CD14-positive monocyte (primary cell): ENCODE results near the gene GALNT10. TPM values are rescaled to one million over a fixed set of nuclear protein-coding genes. Genes with fewer than 3 reads are reported as not detected.
A peak's percentile ranks its signal among the peaks of the same experiment; 100 is the strongest.

Experiments used
- DNase-seq, 3 donors: peaks; one replicate each; pipeline ENCODE4 v3.0.0-alpha.2; 2011 to 2022
- H2AFZ ChIP-seq: 2 replicates; pipeline ENCODE4 v1.6.0; 2012; ENCODE audit warnings: mild to moderate bottlenecking, low read depth, low read length, inconsistent platforms; ENCODE audit not compliant: insufficient read depth, poor library complexity, severe bottlenecking
- H3K27ac ChIP-seq, 2 donors: 1 replicate in 1 of 2; 2 replicates in 1 of 2; pipeline ENCODE4 v1.5.1; 2012 to 2013; ENCODE audit warnings: low read length in 2 of 2, control low read depth in 1 of 2, inconsistent platforms in 1 of 2, low read depth in 1 of 2, mild to moderate bottlenecking in 1 of 2
- H3K27me3 ChIP-seq, 2 donors: one replicate each; pipeline versions ENCODE4 v1.6.0 to v1.6.1; 2011 to 2013; ENCODE audit warnings: low read length in 2 of 2; ENCODE audit not compliant: control insufficient read depth in 2 of 2, insufficient read depth in 2 of 2
- H3K36me3 ChIP-seq, 2 donors: replicated peaks in 1 of 2; 1 replicate in 1 of 2; 2 replicates in 1 of 2; pipeline versions ENCODE4 v1.5.1 to v1.6.1; 2012 to 2013; ENCODE audit warnings: low read length in 2 of 2, control low read depth in 1 of 2, inconsistent platforms in 1 of 2, mild to moderate bottlenecking in 1 of 2; ENCODE audit not compliant: insufficient read depth in 2 of 2, control insufficient read depth in 1 of 2
- H3K4me1 ChIP-seq, 2 donors: 1 replicate in 1 of 2; 2 replicates in 1 of 2; pipeline versions ENCODE4 v1.5.1 to v1.6.1; 2012 to 2013; ENCODE audit warnings: low read length in 2 of 2, control low read depth in 1 of 2, inconsistent platforms in 1 of 2, mild to moderate bottlenecking in 1 of 2, moderate library complexity in 1 of 2; ENCODE audit not compliant: insufficient read depth in 2 of 2, control insufficient read depth in 1 of 2
- H3K4me2 ChIP-seq: replicated peaks from 2 replicates; pipeline ENCODE3; 2012; ENCODE audit warnings: low read length, moderate library complexity, mild to moderate bottlenecking; ENCODE audit not compliant: poor library complexity, severe bottlenecking; ENCODE audit errors: extremely low read depth
- H3K4me3 ChIP-seq, 3 experiments: fragments of 200-600 bp in 1 of 3; sonication (generic) in 1 of 3; replicated peaks in 1 of 3; 1 replicate in 2 of 3; 2 replicates in 1 of 3; pipeline ENCODE4 v1.5.1; 2011 to 2013; ENCODE audit warnings: low read length in 3 of 3, mild to moderate bottlenecking in 3 of 3, control low read depth in 2 of 3, low read depth in 2 of 3, inconsistent platforms in 1 of 3, moderate library complexity in 1 of 3
- H3K79me2 ChIP-seq: 2 replicates; pipeline ENCODE4 v1.6.0; 2012; ENCODE audit warnings: mild to moderate bottlenecking, control low read depth, inconsistent platforms, low read length, moderate library complexity; ENCODE audit not compliant: insufficient read depth
- H3K9ac ChIP-seq: 2 replicates; pipeline ENCODE4 v1.6.0; 2017; ENCODE audit warnings: low read length, mild to moderate bottlenecking; ENCODE audit not compliant: insufficient read depth, poor library complexity, severe bottlenecking
- H3K9me3 ChIP-seq, 2 donors: replicated peaks in 1 of 2; 1 replicate in 1 of 2; 2 replicates in 1 of 2; pipeline versions ENCODE4 v1.5.1 to v1.6.1; 2012 to 2013; ENCODE audit warnings: low read length in 2 of 2, control low read depth in 1 of 2; ENCODE audit not compliant: control insufficient read depth in 1 of 2, insufficient read depth in 1 of 2
- H4K20me1 ChIP-seq: 2 replicates; pipeline ENCODE4 v1.6.0; 2012; ENCODE audit warnings: mild to moderate bottlenecking, low read length, control low read depth, moderate library complexity; ENCODE audit not compliant: insufficient read depth
- H3K27ac Mint-ChIP-seq, 7 donors: one replicate each; pipeline ENCODE4 v1.8.0; 2020; ENCODE audit warnings: mild to moderate bottlenecking in 7 of 7, mixed read lengths in 7 of 7, moderate library complexity in 6 of 7, inconsistent platforms in 2 of 7
- H3K27me3 Mint-ChIP-seq, 3 donors: one replicate each; pipeline ENCODE4 v1.8.0; 2021 to 2022; ENCODE audit warnings: low read depth in 3 of 3, mild to moderate bottlenecking in 3 of 3, mixed read lengths in 3 of 3, moderate library complexity in 3 of 3, inconsistent platforms in 1 of 3
- H3K36me3 Mint-ChIP-seq, 2 donors: one replicate each; pipeline ENCODE4 v1.8.0; 2020; ENCODE audit warnings: mixed read lengths in 2 of 2, inconsistent platforms in 1 of 2, mild to moderate bottlenecking in 1 of 2
- H3K4me1 Mint-ChIP-seq: one replicate; pipeline ENCODE4 v1.8.0; 2020; ENCODE audit warnings: mild to moderate bottlenecking, mixed read lengths
- H3K4me3 Mint-ChIP-seq, 2 donors: one replicate each; pipeline ENCODE4 v1.8.0; 2020; ENCODE audit warnings: mild to moderate bottlenecking in 2 of 2, mixed read lengths in 2 of 2, moderate library complexity in 1 of 2
- H3K9me3 Mint-ChIP-seq, 7 donors: one replicate each; pipeline ENCODE4 v1.8.0; 2020 to 2022; ENCODE audit warnings: mixed read lengths in 7 of 7, mild to moderate bottlenecking in 6 of 7, moderate library complexity in 6 of 7, inconsistent platforms in 2 of 7
- WGBS: methylation state at CpG from one replicate; pipeline ENCODE4 v1.1.5; 2013; ENCODE audit warnings: missing lambda C conversion rate; ENCODE audit not compliant: insufficient coverage; 5-methylcytosine and 5-hydroxymethylcytosine counted together
- intact Hi-C, 2 donors: fragments of 100-400 bp; cut with micrococcal nuclease; formaldehyde crosslinking; loops; one replicate each; pipeline versions ENCODE4 v1.15.0 to v1.15.1; 2023
- polyA plus RNA-seq, 3 donors: library from polyadenylated mRNA; depleted of rRNA in 1 of 3; unstranded in 2 of 3; stranded (reverse) in 1 of 3; fragments of 300-500 nt in 2 of 3; fragments of >200 nt in 1 of 3; fragmentation: Illumina TruSeq in 2 of 3; gene quantifications; 1 replicate in 2 of 3; 2 replicates in 1 of 3; pipeline ENCODE4 v1.2.3, GENCODE V29; 2012 to 2021
- TF ChIP-seq, protein P1 (sequence below): fragments of 200-600 bp; IDR thresholded peaks from one replicate; pipeline ENCODE4 v1.8.0; 2022; ENCODE audit warnings: antibody characterized with exemption, mild to moderate bottlenecking

The GALNT10 gene
- polyA plus RNA-seq, 3 donors: 6.2 to 11.6 (median 7.3) TPM

DNA sequence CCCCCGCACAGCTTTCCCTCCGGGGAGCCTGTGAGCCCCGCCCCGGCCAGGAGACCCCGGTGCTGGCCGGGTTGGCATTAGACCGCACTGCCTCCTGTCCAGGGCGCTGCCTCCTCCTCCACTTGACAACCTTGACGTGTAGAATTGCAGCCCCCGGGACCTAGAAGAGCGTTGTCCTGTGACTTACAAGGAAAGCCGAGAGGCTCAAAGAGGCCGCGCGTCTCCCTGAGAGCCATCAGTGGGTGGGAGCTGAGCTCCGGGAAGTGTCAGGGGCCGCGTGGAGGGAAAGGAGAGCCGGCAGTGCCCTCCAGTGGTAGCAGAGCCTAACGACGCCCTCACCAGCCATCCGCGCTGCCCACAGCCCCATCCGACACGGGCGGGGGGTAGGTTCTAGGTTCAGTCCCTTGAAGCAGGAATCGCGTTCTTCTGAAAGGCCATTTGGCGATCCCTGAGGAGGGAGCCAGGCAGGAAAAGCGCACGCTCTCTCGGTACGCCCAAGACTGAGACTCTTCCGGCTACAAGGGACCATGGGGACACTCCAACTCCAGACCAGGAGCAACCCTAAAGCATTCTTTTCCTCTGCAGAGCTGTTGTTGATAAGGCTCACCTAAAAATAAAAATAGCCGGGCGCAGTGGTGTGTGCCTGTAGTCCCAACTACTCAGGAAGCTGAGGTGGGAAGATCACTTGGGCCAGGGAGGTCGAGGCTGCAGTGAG is 214.7 kb downstream of the GALNT10 start:
- H3K9me3 Mint-ChIP-seq: no peaks in the 10 kb centered on the region
- TF ChIP-seq, protein P1, sequence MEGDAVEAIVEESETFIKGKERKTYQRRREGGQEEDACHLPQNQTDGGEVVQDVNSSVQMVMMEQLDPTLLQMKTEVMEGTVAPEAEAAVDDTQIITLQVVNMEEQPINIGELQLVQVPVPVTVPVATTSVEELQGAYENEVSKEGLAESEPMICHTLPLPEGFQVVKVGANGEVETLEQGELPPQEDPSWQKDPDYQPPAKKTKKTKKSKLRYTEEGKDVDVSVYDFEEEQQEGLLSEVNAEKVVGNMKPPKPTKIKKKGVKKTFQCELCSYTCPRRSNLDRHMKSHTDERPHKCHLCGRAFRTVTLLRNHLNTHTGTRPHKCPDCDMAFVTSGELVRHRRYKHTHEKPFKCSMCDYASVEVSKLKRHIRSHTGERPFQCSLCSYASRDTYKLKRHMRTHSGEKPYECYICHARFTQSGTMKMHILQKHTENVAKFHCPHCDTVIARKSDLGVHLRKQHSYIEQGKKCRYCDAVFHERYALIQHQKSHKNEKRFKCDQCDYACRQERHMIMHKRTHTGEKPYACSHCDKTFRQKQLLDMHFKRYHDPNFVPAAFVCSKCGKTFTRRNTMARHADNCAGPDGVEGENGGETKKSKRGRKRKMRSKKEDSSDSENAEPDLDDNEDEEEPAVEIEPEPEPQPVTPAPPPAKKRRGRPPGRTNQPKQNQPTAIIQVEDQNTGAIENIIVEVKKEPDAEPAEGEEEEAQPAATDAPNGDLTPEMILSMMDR: peak; percentile 83

DNA sequence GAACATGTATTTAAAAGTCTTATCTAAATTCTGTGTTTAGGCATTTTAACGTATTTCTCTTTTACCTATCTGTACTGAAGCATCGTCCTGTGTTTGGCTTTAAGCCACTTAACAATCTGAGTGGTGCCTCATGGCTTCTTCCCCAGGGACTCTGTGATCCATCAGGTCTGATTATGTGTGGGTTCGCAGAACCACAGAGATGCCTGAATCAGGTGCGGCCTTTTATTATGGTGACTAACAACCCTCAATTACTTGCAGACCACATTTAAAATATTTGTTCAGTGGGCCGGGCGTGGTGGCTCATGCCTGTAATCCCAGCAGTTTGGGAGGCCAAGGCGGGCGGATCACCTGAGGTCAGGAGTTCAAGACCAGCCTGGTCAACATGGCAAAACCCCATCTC is 215.7 kb downstream of the GALNT10 start:
- Histone ChIP-seq H3K79me2 (no peaks in the 10 kb centered on the region), H3K36me3 (peaks cover 1 to 20% of the 10 kb centered on the region in 2 donors), H3K4me2 (no peak overlapping the region), H3K4me3 (no peak overlapping the region), H4K20me1 (no peaks in the 10 kb centered on the region), H3K27ac (no peak overlapping the region), H3K4me1 (peaks cover 8% of the 10 kb centered on the region in 2 donors), H3K27me3 (peaks cover 0 to 2% of the 10 kb centered on the region in 2 donors), H3K9ac (no peak overlapping the region), H3K9me3 (no peaks in the 10 kb centered on the region), H2AFZ (no peak overlapping the region)
- WGBS: no CpG with 5 or more reads among the region's 8 CpGs
- Mint-ChIP-seq H3K27me3 (peaks cover 1 to 5% (median 3%) of the 10 kb centered on the region in 3 donors), H3K4me1 (peaks cover 8% of the 10 kb centered on the region), H3K36me3 (peaks cover 20 to 25% of the 10 kb centered on the region in 2 donors), H3K27ac (no peak overlapping the region), H3K9me3 (no peaks in the 10 kb centered on the region), H3K4me3 (no peak overlapping the region)
- TF ChIP-seq, protein P1: no peak
- intact Hi-C loops: loop anchor here in 1 of 2 donors (5.0 to 10.0 kb wide), 2 partner anchors 334 to 431 kb away; no protein-coding TSS in a partner anchor
- DNase-seq: no peak

More for the DNA sequence above, 214.7 kb downstream of the GALNT10 start:
- DNase-seq: peak; percentile 38 to 51 (median 46)
- Histone ChIP-seq H3K4me2 (peak overlapping the region; percentile 64), H3K9me3 (no peaks in the 10 kb centered on the region), H3K4me1 (peaks cover 8% of the 10 kb centered on the region in 2 donors), H2AFZ (peak overlapping the region; percentile 59), H3K4me3 (peak overlapping the region in 1 of 3 experiments; percentile 44), H3K27ac (no peak overlapping the region), H3K27me3 (peaks cover 0 to 2% of the 10 kb centered on the region in 2 donors), H3K9ac (peak overlapping the region; percentile 15), H3K79me2 (no peaks in the 10 kb centered on the region), H4K20me1 (no peaks in the 10 kb centered on the region), H3K36me3 (peaks cover 0 to 14% of the 10 kb centered on the region in 2 donors)
- intact Hi-C loops: loop anchor here in 1 of 2 donors (5.0 to 10.0 kb wide), 2 partner anchors 333 to 430 kb away; no protein-coding TSS in a partner anchor
- WGBS: 5% methylated on average over 32 of the region's 37 CpGs
- H3K27me3 Mint-ChIP-seq: peaks cover 1 to 5% (median 5%) of the 10 kb centered on the region in 3 donors
- H3K27ac Mint-ChIP-seq: no peak overlapping the region
- peaks cover 8% of the 10 kb centered on the region for H3K4me1 Mint-ChIP-seq
- peaks cover 17 to 20% of the 10 kb centered on the region in 2 donors for H3K36me3 Mint-ChIP-seq
- peak overlapping the region; percentile 66 to 90 for H3K4me3 Mint-ChIP-seq
